ENCODE data around the gene GALNT18.
"Not testable (repeated sequence)": the region's sequence is repeated elsewhere in the genome, so short reads cannot be mapped to it uniquely, and the experiment has no call there.

GALNT18 gene

GRCh38 chr11:11383995-11384394 is 237.8 kb downstream of the GALNT18 start:
- DNase-seq (ENCODE audit: low spot score), result no peak

GRCh38 chr11:11382858-11383532 is 238.8 kb downstream of the GALNT18 start:
- DNase-seq (ENCODE audit: low spot score), result no peak

- no peak for DNase-seq (ENCODE audit: low spot score)
Measured at GRCh38 chr11:11381471-11382105, 240.2 kb downstream of the GALNT18 start.

GRCh38 chr11:11380883-11381282 is 240.9 kb downstream of the GALNT18 start:
- DNase-seq (ENCODE audit: low spot score), result no peak

GRCh38 chr11:11380340-11380739 is 241.5 kb downstream of the GALNT18 start:
- DNase-seq (ENCODE audit: low spot score), result no peak

DNA sequence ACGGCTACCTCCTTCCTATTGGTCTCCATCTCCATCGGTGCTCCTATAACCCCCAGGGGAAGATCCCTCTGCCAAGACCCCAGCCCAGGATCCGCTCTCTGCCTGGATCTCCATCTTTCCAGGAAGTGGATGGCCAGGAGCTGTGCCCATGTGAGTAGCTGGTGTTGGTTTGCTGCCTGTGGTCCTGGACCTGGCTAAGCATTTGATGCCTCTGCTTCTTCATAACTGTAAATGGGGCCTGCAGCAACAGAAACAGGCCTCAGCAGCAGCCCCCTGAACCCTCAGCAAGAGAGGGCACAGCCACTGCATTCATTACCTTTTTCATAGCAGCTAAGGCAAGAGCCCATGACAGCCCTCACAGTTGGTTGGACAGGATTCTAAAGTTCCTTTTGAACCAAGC is 242.1 kb downstream of the GALNT18 start:
- no peak for DNase-seq (ENCODE audit: low spot score)

GRCh38 chr11:11378184-11378940 is 243.4 kb downstream of the GALNT18 start:
- no peak for DNase-seq (ENCODE audit: low spot score)

DNA sequence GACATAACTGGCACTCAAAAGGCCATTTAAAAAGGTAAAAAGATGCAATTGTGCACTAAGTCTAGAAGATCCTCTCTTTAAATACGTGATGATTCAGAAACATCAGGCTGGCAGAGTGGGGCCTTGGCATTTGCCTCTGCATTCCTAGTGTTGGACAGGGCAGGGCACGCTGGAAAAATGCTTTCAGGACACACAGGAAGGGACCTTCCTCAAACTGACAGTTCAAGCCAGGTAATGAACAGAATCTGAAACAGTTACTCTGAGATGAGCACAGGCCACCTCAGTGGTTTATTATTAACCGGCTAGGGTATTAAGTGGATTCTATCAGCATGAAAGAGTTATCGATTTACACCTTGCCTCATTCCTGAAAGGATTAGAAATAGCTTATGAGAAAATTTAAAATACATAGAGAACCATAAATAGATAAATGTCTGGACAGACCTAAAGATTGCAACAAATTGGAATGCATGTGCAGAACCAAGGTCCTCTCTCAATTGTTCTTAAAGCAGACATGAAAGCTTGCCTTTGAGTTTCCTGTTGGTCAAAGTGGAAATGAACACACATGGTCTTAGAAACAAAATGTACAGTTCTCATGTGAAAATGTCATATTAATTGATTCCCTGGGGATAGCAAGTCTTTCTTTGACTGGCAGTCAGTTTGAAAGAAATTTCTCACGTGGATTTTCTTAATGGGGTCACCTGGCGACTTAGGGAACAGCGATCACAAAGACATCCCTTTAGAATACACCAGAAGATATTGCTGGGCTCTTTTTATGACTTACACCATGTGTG is 247.3 kb downstream of the GALNT18 start:
- DNase-seq (ENCODE audit: low spot score), result peak; percentile 72

- DNase-seq (ENCODE audit: low spot score), result no peak
Measured at GRCh38 chr11:11373934-11374333, 247.9 kb downstream of the GALNT18 start.

GRCh38 chr11:11372461-11372860 is 249.3 kb downstream of the GALNT18 start:
- no peak for DNase-seq (ENCODE audit: low spot score)

- DNase-seq (ENCODE audit: low spot score), result no peak
Measured at GRCh38 chr11:11370962-11371303, 250.9 kb downstream of the GALNT18 start.

- no peak for DNase-seq (ENCODE audit: low spot score)
Measured at GRCh38 chr11:11370255-11370961, 251.4 kb downstream of the GALNT18 start.

- DNase-seq (ENCODE audit: low spot score), result no peak
Measured at GRCh38 chr11:11366793-11367192, 255.0 kb downstream of the GALNT18 start.

- DNase-seq (ENCODE audit: low spot score), result no peak
Measured at GRCh38 chr11:11363674-11364073, 258.1 kb downstream of the GALNT18 start.

DNA sequence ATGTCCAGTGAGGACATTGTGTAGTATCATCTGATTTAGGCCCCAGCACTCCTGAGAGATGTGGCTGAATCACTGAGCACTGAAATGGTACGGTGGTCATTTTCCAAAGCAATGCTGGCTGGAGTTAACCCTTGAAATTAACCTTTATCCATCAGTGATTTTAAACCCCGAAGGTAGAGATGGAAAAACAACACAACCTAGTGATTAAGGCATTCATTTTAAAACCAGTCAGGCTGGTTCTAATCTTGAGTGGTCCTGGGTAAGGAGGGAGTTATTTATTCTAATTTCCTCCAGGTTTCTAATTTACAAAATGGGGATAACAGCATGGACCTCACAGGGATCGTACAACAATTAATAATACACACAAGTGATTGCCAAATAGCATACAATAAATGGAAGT is 262.2 kb downstream of the GALNT18 start:
- DNase-seq (ENCODE audit: low spot score), result no peak

DNA sequence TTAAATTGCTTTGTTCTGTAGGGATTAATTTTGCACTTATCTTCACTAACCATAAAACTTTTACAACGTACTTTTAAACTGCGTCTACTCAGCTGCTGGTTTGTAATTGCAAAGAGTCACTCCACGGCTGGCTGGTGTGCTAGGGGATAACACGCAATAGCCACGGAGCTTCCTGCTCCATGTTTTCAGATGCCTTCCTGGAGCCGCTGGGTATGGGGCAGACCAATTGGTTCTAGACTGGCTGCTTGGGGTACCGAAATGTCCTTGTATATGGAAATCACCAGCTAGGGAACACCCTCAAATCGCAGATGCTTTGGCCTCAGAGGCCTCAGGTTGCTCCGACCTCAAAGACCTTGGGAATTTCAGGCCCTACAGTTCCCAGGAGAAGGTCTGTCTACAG is 265.0 kb downstream of the GALNT18 start:
- no peak for DNase-seq (ENCODE audit: low spot score)

GRCh38 chr11:11352878-11353277 is 268.9 kb downstream of the GALNT18 start, which contains the start of gene CSNK2A3:
CSNK2A3 (minus strand) TSS chr11:11353250; CDS start chr11:11353119, 131 bp downstream.
- DNase-seq (ENCODE audit: low spot score), result not testable (repeated sequence)

DNA sequence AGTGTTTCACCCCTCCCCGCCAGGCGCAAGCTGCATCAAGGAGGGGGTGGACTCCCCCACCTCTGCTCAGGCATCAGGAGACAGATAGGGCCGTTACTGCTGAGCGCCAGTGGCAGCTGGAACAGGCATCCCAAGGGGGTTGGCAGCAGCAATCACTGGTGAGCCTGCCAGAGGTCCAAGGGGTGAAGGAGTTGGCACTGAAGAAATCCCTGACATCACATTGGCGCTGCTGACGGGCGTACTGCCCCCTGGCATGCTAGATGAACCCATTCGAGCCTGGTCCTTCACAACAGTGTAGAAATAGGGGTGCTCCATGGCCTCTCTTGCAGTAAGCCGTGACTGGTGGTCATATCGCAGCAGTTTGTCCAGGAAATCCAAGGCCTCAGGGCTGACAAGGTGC is 270.0 kb downstream of the GALNT18 start:
- not testable (repeated sequence) for DNase-seq (ENCODE audit: low spot score)

- no peak for DNase-seq (ENCODE audit: low spot score)
Measured at GRCh38 chr11:11351042-11351586, 270.7 kb downstream of the GALNT18 start.

GRCh38 chr11:11349870-11350337 is 271.9 kb downstream of the GALNT18 start:
- peak; percentile 48 for DNase-seq (ENCODE audit: low spot score)

Measured in kidney tubule cell (primary cell).